Endothelial cell of umbilical vein (primary cell): Measurements from ENCODE around the gene SECISBP2. TPM values are rescaled to one million over a fixed set of nuclear protein-coding genes. Genes with fewer than 3 reads are reported as not detected.

ENCODE experiments used
- BruUV-seq: library from RNA; stranded (reverse); fragments of 400-500 nt; replicated peaks from 2 replicates; lab custom pipeline; 2021; lab: Mats Ljungman, UMichigan
- CTCF ChIA-PET: fragments of 300-600, 350-600 bp; sonication (Branson Sonifier 250); formaldehyde crosslinking; loops from one replicate; lab custom pipeline; 2021; ENCODE audit warnings: antibody characterized with exemption, inconsistent platforms; lab: Charles Lee
- POLR2A ChIA-PET: fragments of 300-600, 350-600 bp; sonication (Branson Sonifier 250); formaldehyde crosslinking; loops from one replicate; lab custom pipeline; 2021; ENCODE audit warnings: antibody characterized with exemption, inconsistent platforms; lab: Charles Lee
- DNase-seq: peaks from one replicate; pipeline ENCODE4 v3.0.0-alpha.2; 2011; ENCODE audit warnings: low read depth, low spot score
- FAIRE-seq: peaks from 2 replicates; lab custom pipeline; 2011; peaks lifted over from hg19 to GRCh38; lab: Jason Lieb, UNC
- H2AFZ ChIP-seq: 2 replicates; pipeline ENCODE4 v1.6.0; 2012; ENCODE audit warnings: low read depth, low read length, control low read depth, inconsistent platforms
- H3K27ac ChIP-seq: 2 replicates; pipeline ENCODE4 v1.5.1; 2011; ENCODE audit warnings: low read depth, mild to moderate bottlenecking, control low read depth, low read length, moderate library complexity; ENCODE audit not compliant: insufficient read depth
- H3K27me3 ChIP-seq, 2 experiments: 2 replicates each; pipeline versions ENCODE4 v1.6.0 to v1.6.1; 2011; ENCODE audit warnings: low read length in 2 of 2, mixed read lengths in 1 of 2; ENCODE audit not compliant: control insufficient read depth in 2 of 2, insufficient read depth in 2 of 2
- H3K36me3 ChIP-seq, 2 experiments: 2 replicates in 1 of 2; 3 replicates in 1 of 2; pipeline ENCODE4 v1.5.1; 2011; ENCODE audit warnings: low read length in 2 of 2, mild to moderate bottlenecking in 1 of 2, moderate library complexity in 1 of 2; ENCODE audit not compliant: control insufficient read depth in 2 of 2, insufficient read depth in 2 of 2; ENCODE audit errors: extremely low read depth in 1 of 2
- H3K4me1 ChIP-seq: 3 replicates; pipeline ENCODE4 v1.5.1; 2011; ENCODE audit warnings: mild to moderate bottlenecking, low read length; ENCODE audit not compliant: control insufficient read depth, insufficient read depth; ENCODE audit errors: extremely low read depth
- H3K4me2 ChIP-seq: 2 replicates; pipeline ENCODE4 v1.6.1; 2011; ENCODE audit warnings: low read length, control low read depth, mixed read lengths; ENCODE audit not compliant: insufficient read depth
- H3K4me3 ChIP-seq, 3 experiments: fragments of 200-600 bp in 1 of 3; sonication (generic), shearing (Covaris generic) in 1 of 3; replicated peaks in 1 of 3; 2 replicates each; pipeline ENCODE4 v1.5.1; 2011 to 2016; ENCODE audit warnings: control low read depth in 3 of 3, low read length in 3 of 3, mild to moderate bottlenecking in 2 of 3, inconsistent platforms in 1 of 3, low read depth in 1 of 3, moderate library complexity in 1 of 3; ENCODE audit not compliant: insufficient read depth in 1 of 3
- H3K79me2 ChIP-seq: 2 replicates; pipeline ENCODE4 v1.6.0; 2012; ENCODE audit warnings: low read length, inconsistent platforms; ENCODE audit not compliant: control insufficient read depth, insufficient read depth
- H3K9ac ChIP-seq: replicated peaks from 2 replicates; pipeline ENCODE3; 2011; ENCODE audit warnings: low read length, control low read depth; ENCODE audit not compliant: insufficient read depth; ENCODE audit errors: extremely low read depth
- H3K9me1 ChIP-seq: replicated peaks from 3 replicates; pipeline ENCODE4 v1.6.0; 2011; ENCODE audit warnings: mild to moderate bottlenecking, low read length; ENCODE audit not compliant: control insufficient read depth, insufficient read depth; ENCODE audit errors: extremely low read depth
- H3K9me3 ChIP-seq: replicated peaks from 2 replicates; pipeline ENCODE4 v1.5.1; 2012; ENCODE audit warnings: low read length, inconsistent platforms; ENCODE audit not compliant: control insufficient read depth, insufficient read depth
- H4K20me1 ChIP-seq: replicated peaks from 2 replicates; pipeline ENCODE3; 2011; ENCODE audit warnings: mild to moderate bottlenecking, low read length; ENCODE audit not compliant: control insufficient read depth, insufficient read depth; ENCODE audit errors: extremely low read depth
- CTCF ChIP-seq, 2 donors: IDR thresholded peaks; 1 replicate in 1 of 2; 2 replicates in 1 of 2; pipeline ENCODE4 v1.5.1; 2011; ENCODE audit warnings: low read length in 2 of 2, mild to moderate bottlenecking in 2 of 2, moderate library complexity in 2 of 2, control low read depth in 1 of 2, inconsistent platforms in 1 of 2, low read depth in 1 of 2; ENCODE audit not compliant: insufficient read depth in 1 of 2; ENCODE audit errors: extremely low read depth in 1 of 2
- EZH2 ChIP-seq: IDR thresholded peaks from 2 replicates; pipeline ENCODE4 v1.6.1; 2012; ENCODE audit warnings: borderline replicate concordance, low read depth, mild to moderate bottlenecking, moderate library complexity, low read length, inconsistent platforms; ENCODE audit not compliant: severe bottlenecking
- FOS ChIP-seq: IDR thresholded peaks from 2 replicates; pipeline ENCODE4 v1.6.1; 2011; ENCODE audit warnings: mild to moderate bottlenecking, low read length, moderate library complexity, borderline replicate concordance; ENCODE audit not compliant: insufficient read depth
- GATA2 ChIP-seq: IDR thresholded peaks from 2 replicates; pipeline ENCODE4 v1.7.0; 2011; ENCODE audit warnings: low read depth, mild to moderate bottlenecking, moderate library complexity, mixed read lengths, low read length; ENCODE audit not compliant: insufficient read length, insufficient read depth
- JUN ChIP-seq: IDR thresholded peaks from 2 replicates; pipeline ENCODE4 v1.6.1; 2011; ENCODE audit warnings: borderline replicate concordance, low read depth; ENCODE audit not compliant: insufficient read length, insufficient read depth
- MAX ChIP-seq: IDR thresholded peaks from 2 replicates; pipeline ENCODE4 v1.6.1; 2011; ENCODE audit not compliant: insufficient read depth, insufficient read length
- MYC ChIP-seq: IDR thresholded peaks from one replicate; pipeline ENCODE4 v1.6.1; 2011; ENCODE audit warnings: mild to moderate bottlenecking, low read depth, low read length
- POLR2AphosphoS5 ChIP-seq: IDR thresholded peaks from 2 replicates; pipeline ENCODE4 v1.6.1; 2012; ENCODE audit warnings: low read depth, mild to moderate bottlenecking, control low read depth, low read length, moderate library complexity; ENCODE audit not compliant: insufficient read depth
- dilution Hi-C: fragments of 300-500 bp; cut with MboI; formaldehyde crosslinking; loops from one replicate; pipeline ENCODE4 v1.15.0; 2019; ENCODE audit warnings: low sequenced_read_pairs; ENCODE audit not compliant: extremely low pct_ligation_motif_present
- intact Hi-C: fragments of 100-400 bp; cut with micrococcal nuclease; formaldehyde crosslinking; loops from one replicate; pipeline ENCODE4 v1.10.0; 2022
- polyA plus RNA-seq, 4 experiments: library from polyadenylated mRNA; depleted of rRNA in 3 of 4; stranded (reverse) in 3 of 4; unstranded in 1 of 4; fragments of >200 nt; gene quantifications; 2 replicates each; pipeline versions ENCODE4 v1.2.1 to v1.2.3, GENCODE V29; 2011 to 2012; ENCODE audit warnings: missing spikeins in 1 of 4
- total RNA-seq: library from RNA; stranded (reverse); gene quantifications from 2 replicates; pipeline ENCODE4 v1.2.3, GENCODE V29; 2021

Gene SECISBP2
- total and polyA plus RNA-seq, 2 donors (not counting 3 experiments of a cell fraction or from before 2014, with no cell fraction given) = 22.7 to 36.3 TPM

GRCh38 chr9:89358376-89358916 lies 40.1 kb downstream of the SECISBP2 start:
- H3K4me3 ChIP-seq = no peak overlapping the region
- no peak for FAIRE-seq
- TF ChIP-seq MYC (no peak), MAX (no peak), JUN (no peak), POLR2AphosphoS5 (no peak), GATA2 (no peak), FOS (no peak), CTCF (IDR thresholded peaks at IDR 0.05; ENCODE audit: extremely low read depth in 1 of 2, insufficient read depth in 1 of 2, low read depth in 1 of 2, low read length in 2 of 2) (no peak), EZH2 (no peak)
- H3K27ac ChIP-seq = no peak overlapping the region
- ChIA-PET CTCF (interaction anchor here (1.9 to 6.5 kb wide), 2 partner anchors 13 to 191 kb away, joined by 6 to 62 read pairs; no protein-coding TSS in a partner anchor), POLR2A (no interaction called here)
- no peaks in the 10 kb centered on the region for H3K79me2 ChIP-seq
- intact Hi-C loops = no loop called here
- H3K4me2 ChIP-seq = no peak overlapping the region
- dilution Hi-C loops = no loop called here
- H4K20me1 ChIP-seq = no peaks in the 10 kb centered on the region
- no peak overlapping the region for H2AFZ ChIP-seq
- no peaks in the 10 kb centered on the region for H3K9me1 ChIP-seq
- H3K9me3 ChIP-seq = no peaks in the 10 kb centered on the region
- H3K9ac ChIP-seq = no peak overlapping the region
- H3K36me3 ChIP-seq = peaks cover 9 to 34% of the 10 kb centered on the region in 2 experiments
- no TSS peak for BruUV-seq
- DNase-seq = no peak
- H3K27me3 ChIP-seq = no peaks in the 10 kb centered on the region
- H3K4me1 ChIP-seq = peaks cover 7% of the 10 kb centered on the region
